ENCODE data around the gene KLHDC2.

Gene KLHDC2

DNA sequence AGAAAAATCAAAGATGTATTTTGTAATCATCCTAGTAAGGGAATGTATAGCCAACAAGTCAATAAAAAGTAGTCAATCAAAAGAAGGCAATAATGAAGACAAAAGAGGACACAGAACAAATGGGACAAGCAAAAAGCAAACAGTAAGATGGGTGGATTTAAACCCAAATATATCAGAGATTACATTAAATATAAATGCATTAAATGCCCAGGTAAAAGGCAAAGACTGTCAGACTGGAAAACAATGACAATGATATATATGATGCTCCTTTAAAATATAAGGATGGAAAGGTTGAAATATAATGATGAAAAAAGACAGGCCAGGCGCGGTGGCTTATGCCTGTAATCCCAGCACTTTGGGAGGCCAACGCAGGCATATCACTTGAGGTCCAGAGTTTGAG, 48.9 kb downstream of the KLHDC2 start:
- H3K4me1 ChIP-seq (ENCODE audit: control insufficient read depth, insufficient read depth, low read length), result no peaks in the 10 kb centered on the region
- H3K36me3 ChIP-seq (ENCODE audit: control insufficient read depth in 2 of 2, insufficient read depth in 1 of 2, low read length in 2 of 2), result peaks cover 78 to 79% of the 10 kb centered on the region in 2 experiments
- CTCF ChIA-PET, result no interaction called here
- H3K27ac ChIP-seq (ENCODE audit: extremely low read depth, low read depth, low read length), result no peak overlapping the region
- POLR2A ChIA-PET, result no interaction called here
- H3K9me3 ChIP-seq (ENCODE audit: control insufficient read depth, insufficient read depth, low read depth, low read length), result no peaks in the 10 kb centered on the region
- H3K4me3 ChIP-seq (ENCODE audit: low read depth, low read length), result no peak overlapping the region
- TF ChIP-seq ZNF521 (tag by site-specific recombination; IDR thresholded peaks at IDR 0.05) (no peak), ZFP69B (tag by site-specific recombination; IDR thresholded peaks at IDR 0.05) (no peak), ZSCAN30 (tag by site-specific recombination; IDR thresholded peaks at IDR 0.05) (no peak), ZNF391 (tag by site-specific recombination; IDR thresholded peaks at IDR 0.05; ENCODE audit: borderline replicate concordance, low read depth) (no peak), ZSCAN16 (tag by site-specific recombination; IDR thresholded peaks at IDR 0.05) (no peak), YY1 (tag by site-specific recombination; IDR thresholded peaks at IDR 0.05) (no peak), ZNF10 (tag by site-specific recombination; IDR thresholded peaks at IDR 0.05) (no peak), ZNF76 (tag by site-specific recombination; IDR thresholded peaks at IDR 0.05; ENCODE audit: borderline replicate concordance, low read depth) (no peak)
- TF ChIP-seq, protein P1, sequence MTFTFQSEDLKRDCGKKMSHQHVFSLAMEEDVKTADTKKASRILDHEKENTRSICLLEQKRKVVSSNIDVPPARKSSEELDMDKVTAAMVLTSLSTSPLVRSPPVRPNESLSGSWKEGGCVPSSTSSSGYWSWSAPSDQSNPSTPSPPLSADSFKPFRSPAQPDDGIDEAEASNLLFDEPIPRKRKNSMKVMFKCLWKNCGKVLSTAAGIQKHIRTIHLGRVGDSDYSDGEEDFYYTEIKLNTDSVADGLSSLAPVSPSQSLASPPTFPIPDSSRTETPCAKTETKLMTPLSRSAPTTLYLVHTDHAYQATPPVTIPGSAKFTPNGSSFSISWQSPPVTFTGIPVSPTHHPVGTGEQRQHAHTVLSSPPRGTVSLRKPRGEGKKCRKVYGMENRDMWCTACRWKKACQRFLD (tag by site-specific recombination; IDR thresholded peaks at IDR 0.05), result no peak

DNA sequence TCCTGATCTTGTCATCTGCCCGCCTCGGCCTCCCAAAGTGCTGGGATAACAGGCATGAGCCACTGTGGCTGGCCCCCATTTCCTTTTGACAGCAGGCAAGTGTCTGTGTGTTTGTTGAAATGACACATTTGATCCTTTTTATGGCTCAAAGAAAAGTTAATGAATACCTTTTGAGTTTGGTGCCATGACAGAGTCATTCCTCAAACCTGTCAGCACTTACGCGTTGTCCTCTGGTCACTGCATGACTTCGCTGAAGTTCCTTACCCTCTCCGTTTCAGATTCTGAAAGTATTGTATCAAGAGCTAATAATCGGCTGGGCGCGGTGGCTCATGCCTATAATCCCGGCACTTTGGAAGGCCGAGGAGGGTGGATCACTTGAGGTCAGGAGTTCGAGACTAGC, 52.2 kb downstream of the KLHDC2 start:
- no peak overlapping the region for H3K27ac ChIP-seq (ENCODE audit: extremely low read depth, low read depth, low read length)
- peaks cover 77 to 78% of the 10 kb centered on the region in 2 experiments for H3K36me3 ChIP-seq (ENCODE audit: control insufficient read depth in 2 of 2, insufficient read depth in 1 of 2, low read length in 2 of 2)
- ChIA-PET CTCF (no interaction called here), POLR2A (no interaction called here)
- no peaks in the 10 kb centered on the region for H3K9me3 ChIP-seq (ENCODE audit: control insufficient read depth, insufficient read depth, low read depth, low read length)
- H3K4me3 ChIP-seq (ENCODE audit: low read depth, low read length), result no peak overlapping the region
- H3K4me1 ChIP-seq (ENCODE audit: control insufficient read depth, insufficient read depth, low read length), result no peaks in the 10 kb centered on the region
- TF ChIP-seq PRDM1 (tag by site-specific recombination; IDR thresholded peaks at IDR 0.05), result no peak
- no peak for TF ChIP-seq ZNF624 (tag by site-specific recombination; IDR thresholded peaks at IDR 0.05)
- no peak for TF ChIP-seq FEZF1 (tag by site-specific recombination; IDR thresholded peaks at IDR 0.05)
- no peak for TF ChIP-seq REPIN1 (tag by site-specific recombination; IDR thresholded peaks at IDR 0.05; ENCODE audit: low read depth)
- TF ChIP-seq ZNF16 (tag by site-specific recombination; IDR thresholded peaks at IDR 0.05; ENCODE audit: low read depth), result no peak
- TF ChIP-seq ZNF221 (tag by site-specific recombination; IDR thresholded peaks at IDR 0.05; ENCODE audit: borderline replicate concordance), result no peak
- no peak for TF ChIP-seq ZNF654 (tag by site-specific recombination; IDR thresholded peaks at IDR 0.05; ENCODE audit: low read depth)
- no peak for TF ChIP-seq ZNF645 (tag by site-specific recombination; IDR thresholded peaks at IDR 0.05)
- no peak for TF ChIP-seq BCL6B (tag by site-specific recombination; IDR thresholded peaks at IDR 0.05)
- TF ChIP-seq ZNF341 (tag by site-specific recombination; IDR thresholded peaks at IDR 0.05; ENCODE audit: low read depth), result no peak
- TF ChIP-seq, protein P2, sequence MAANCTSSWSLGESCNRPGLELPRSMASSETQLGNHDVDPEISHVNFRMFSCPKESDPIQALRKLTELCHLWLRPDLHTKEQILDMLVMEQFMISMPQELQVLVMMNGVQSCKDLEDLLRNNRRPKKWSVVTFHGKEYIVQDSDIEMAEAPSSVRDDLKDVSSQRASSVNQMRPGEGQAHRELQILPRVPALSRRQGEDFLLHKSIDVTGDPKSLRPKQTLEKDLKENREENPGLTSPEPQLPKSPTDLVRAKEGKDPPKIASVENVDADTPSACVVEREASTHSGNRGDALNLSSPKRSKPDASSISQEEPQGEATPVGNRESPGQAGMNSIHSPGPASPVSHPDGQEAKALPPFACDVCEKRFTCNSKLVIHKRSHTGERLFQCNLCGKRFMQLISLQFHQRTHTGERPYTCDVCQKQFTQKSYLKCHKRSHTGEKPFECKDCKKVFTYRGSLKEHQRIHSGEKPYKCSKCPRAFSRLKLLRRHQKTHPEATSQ (tag by site-specific recombination; IDR thresholded peaks at IDR 0.05), result no peak
